ENCODE measurements around the gene LRMDA.

LRMDA gene

GRCh38 chr10:75696536-75696935 lies 265.1 kb downstream of the LRMDA start:
- no peak for TF ChIP-seq CTCF (conservative IDR thresholded peaks at IDR 0.05)
- no peak overlapping the region for H3K27ac ChIP-seq

DNA sequence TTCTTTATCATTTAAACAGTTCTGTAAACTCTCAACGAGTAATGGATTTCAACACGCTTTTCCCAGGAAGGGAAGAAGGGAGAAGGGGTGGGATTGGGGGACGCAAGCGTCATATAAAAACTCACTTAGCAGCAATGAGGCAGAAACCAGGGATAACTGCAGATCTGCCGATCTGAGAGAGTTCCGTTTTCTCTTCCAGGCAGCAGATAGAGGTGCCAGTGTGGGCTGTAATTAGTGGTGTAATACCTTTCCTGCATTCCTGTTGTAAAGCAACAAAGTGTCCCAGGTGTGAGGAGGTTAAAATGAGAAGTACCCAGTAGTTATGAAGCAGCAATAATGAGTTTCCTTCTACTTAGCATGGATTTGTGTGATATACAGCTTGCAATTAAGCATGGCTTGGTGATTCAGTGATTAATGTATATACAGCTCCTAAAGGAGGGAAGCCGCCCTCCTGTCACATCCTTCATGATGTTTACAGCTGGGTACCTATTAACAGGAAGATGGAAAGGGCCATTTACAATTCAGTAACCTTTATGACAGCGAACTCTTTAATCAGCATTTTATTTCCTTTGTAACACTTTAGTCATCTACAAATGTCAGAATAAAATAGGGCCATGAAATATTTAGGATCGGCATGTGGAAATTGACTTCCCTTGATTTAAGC lies 271.9 kb downstream of the LRMDA start:
- no peak for TF ChIP-seq CTCF (conservative IDR thresholded peaks at IDR 0.05)
- no peak overlapping the region for H3K27ac ChIP-seq

DNA sequence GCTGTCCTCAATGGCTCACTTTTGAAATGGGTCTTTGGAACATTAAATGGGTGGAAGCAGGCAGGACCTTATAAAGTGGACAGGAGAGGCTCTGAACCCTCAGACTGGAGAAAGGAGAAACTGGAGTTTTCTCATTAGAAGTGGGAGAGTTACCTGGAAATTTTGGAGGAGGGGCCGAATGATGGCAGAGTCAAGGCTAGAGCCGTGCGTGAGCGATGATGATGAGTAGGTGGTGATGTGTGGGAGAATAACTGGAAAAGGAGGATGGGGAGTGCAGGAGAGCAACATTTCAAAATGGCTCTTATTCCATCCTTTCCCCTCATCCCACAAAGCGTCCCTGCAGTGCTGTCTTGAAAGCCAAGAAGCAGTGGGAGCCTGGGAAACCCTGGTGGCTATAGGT lies 274.0 kb downstream of the LRMDA start:
- no peak overlapping the region for H3K27ac ChIP-seq
- TF ChIP-seq CTCF (conservative IDR thresholded peaks at IDR 0.05), result no peak

GRCh38 chr10:75707080-75707840 lies 275.8 kb downstream of the LRMDA start:
- H3K27ac ChIP-seq, result no peak overlapping the region
- TF ChIP-seq CTCF (conservative IDR thresholded peaks at IDR 0.05), result no peak

- H3K27ac ChIP-seq, result no peak overlapping the region
- TF ChIP-seq CTCF (conservative IDR thresholded peaks at IDR 0.05), result no peak
These were observed 276.6 kb downstream of the LRMDA start for GRCh38 chr10:75708060-75708459.

DNA sequence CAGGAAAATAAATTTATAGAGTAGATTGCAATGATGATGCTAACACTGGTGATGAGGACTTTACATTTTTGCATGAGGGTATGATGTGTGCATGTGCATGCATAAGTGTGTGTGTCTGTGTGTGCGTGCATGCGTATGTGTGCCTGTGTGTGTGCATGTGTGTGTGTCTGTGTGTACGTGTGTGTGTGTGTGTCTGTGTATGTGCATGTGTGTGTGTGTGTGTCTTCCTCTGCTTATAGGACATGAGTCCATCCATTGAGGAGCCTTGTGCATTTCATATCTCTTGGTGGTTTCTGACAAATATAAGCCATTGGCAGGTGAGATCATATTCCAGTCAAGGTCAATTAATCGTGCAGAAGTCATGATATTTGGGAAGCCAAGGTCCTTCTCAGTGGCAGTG lies 277.8 kb downstream of the LRMDA start:
- H3K27ac ChIP-seq, result no peak overlapping the region
- TF ChIP-seq CTCF (conservative IDR thresholded peaks at IDR 0.05), result no peak

- H3K27ac ChIP-seq, result no peak overlapping the region
- no peak for TF ChIP-seq CTCF (conservative IDR thresholded peaks at IDR 0.05)
These were observed 278.4 kb downstream of the LRMDA start for GRCh38 chr10:75709811-75710210.

All from VCaP (cell line).